Epithelial cell of proximal tubule (primary cell): ENCODE measurements around the gene VPS33B. TPM values are rescaled to one million over a fixed set of nuclear protein-coding genes. Genes with fewer than 3 reads are reported as not detected.

Experiments used
- DNase-seq: peaks from one replicate; pipeline ENCODE4 v3.0.0-alpha.2; 2011; ENCODE audit warnings: low read depth
- H3K4me3 ChIP-seq: 2 replicates; pipeline ENCODE4 v1.5.1; 2011; ENCODE audit warnings: low read depth, mild to moderate bottlenecking, low read length
- total RNA-seq: library from RNA; depleted of rRNA; stranded (reverse); fragments of >200 nt; gene quantifications from 2 replicates; pipeline ENCODE4 v1.2.3, GENCODE V29; 2015
- TF ChIP-seq, protein P1 (sequence below): conservative IDR thresholded peaks from 2 replicates; pipeline ENCODE4 v1.5.1; 2012; ENCODE audit warnings: low read depth, mild to moderate bottlenecking, low read length

Gene VPS33B
- total RNA-seq, 1 donor from 2014 or later = 17.3 TPM

DNA sequence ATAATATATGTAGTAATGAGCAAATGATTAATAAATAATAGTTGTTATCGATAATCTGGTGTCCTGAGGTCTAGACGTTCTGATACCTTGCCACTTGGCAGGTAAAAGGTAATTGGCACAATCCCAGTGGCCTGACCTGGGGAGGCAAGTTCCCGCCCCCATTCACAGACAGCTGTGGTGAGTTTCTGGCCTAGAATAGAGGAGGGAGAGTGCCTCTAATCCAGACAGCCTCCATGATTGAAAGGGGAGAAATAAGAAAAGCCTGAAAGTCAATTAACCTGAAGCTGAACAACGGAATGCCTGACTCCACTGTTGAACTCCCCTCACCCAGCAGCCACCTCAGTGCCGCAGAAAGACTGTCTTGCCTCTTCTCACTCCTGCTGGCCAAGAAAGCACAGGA lies 39.6 kb upstream of the VPS33B start:
- TF ChIP-seq, protein P1, sequence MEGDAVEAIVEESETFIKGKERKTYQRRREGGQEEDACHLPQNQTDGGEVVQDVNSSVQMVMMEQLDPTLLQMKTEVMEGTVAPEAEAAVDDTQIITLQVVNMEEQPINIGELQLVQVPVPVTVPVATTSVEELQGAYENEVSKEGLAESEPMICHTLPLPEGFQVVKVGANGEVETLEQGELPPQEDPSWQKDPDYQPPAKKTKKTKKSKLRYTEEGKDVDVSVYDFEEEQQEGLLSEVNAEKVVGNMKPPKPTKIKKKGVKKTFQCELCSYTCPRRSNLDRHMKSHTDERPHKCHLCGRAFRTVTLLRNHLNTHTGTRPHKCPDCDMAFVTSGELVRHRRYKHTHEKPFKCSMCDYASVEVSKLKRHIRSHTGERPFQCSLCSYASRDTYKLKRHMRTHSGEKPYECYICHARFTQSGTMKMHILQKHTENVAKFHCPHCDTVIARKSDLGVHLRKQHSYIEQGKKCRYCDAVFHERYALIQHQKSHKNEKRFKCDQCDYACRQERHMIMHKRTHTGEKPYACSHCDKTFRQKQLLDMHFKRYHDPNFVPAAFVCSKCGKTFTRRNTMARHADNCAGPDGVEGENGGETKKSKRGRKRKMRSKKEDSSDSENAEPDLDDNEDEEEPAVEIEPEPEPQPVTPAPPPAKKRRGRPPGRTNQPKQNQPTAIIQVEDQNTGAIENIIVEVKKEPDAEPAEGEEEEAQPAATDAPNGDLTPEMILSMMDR = no peak
- no peak overlapping the region for H3K4me3 ChIP-seq
- DNase-seq = no peak

DNA sequence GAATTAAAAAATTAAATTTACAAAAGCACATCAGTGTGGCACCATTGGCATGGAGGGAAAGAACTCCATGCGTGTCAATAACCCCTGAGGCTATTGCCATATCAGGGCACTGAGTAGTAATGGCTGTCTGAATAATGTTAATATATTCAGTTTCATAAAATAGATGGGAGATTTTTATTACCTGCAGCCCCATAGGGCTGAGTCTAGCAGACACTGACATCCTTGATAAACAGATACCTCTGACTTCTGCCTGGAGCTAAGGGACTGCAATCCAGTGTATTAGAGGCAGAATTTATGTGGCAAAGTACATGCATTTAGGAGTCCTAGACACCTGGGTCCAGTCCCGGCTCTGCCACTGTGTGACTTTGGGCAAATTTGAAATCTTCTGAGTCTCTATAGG lies 38.8 kb upstream of the VPS33B start:
- DNase-seq = no peak
- no peak overlapping the region for H3K4me3 ChIP-seq
- TF ChIP-seq, protein P1 = no peak

- no peak overlapping the region for H3K4me3 ChIP-seq
- TF ChIP-seq, protein P1 = peak; percentile 90
- DNase-seq = peak; percentile 13
Observed at GRCh38 chr15:91055548-91056331, 33.3 kb upstream of the VPS33B start.

DNA sequence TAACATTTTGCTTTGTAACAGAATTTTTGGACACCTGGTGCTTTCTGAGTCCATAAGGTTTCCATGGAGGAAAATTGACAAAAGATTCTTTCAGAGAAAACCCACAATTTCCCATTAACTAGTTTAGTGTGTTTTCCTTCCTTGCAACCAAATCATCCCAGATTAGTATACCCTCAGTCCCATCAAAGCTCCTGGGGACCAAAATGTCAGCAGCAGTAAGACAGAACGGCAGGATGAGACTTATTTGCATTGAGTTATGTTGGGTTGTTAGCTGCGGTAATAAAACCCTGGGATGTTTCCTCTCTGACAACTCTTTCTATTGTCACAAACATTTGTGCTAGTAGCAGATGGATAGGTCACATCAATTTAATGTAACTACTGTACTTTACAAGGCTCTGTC lies 32.4 kb upstream of the VPS33B start:
- DNase-seq = no peak
- TF ChIP-seq, protein P1 = no peak

DNA sequence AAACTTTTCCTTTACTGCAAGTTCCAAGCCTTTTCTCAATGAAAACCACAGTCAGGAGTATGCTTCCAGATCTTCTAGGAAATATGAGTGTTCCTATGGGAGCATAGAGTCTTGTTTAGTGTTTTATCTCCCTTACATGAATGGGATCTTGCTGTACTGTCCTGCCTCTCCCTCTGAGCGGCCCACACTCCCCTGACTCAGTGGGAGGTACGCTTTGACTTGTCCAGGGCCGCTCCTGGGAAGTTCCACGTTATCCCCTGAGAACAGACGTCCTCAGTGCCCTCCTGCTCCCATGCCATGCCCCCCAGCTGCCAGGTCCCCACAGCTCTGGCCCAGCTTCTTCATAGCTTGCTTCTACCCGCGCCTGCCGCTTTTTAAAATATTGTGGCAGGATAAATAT lies 28.9 kb upstream of the VPS33B start:
- H3K4me3 ChIP-seq = no peak overlapping the region
- DNase-seq = no peak
- TF ChIP-seq, protein P1 = no peak

More for the DNA sequence above, 32.4 kb upstream of the VPS33B start:
- H3K4me3 ChIP-seq = no peak overlapping the region

- H3K4me3 ChIP-seq = no peak overlapping the region
Observed at GRCh38 chr15:91050128-91050455, 27.7 kb upstream of the VPS33B start.

More at GRCh38 chr15:91050128-91050455, 27.7 kb upstream of the VPS33B start:
- no peak for DNase-seq
- TF ChIP-seq, protein P1 = no peak
